ENCODE measurements around the gene MLXIPL.
A peak's percentile ranks its signal among the peaks of the same experiment; 100 is the strongest.
"Not testable (repeated sequence)": the region's sequence is repeated elsewhere in the genome, so short reads cannot be mapped to it uniquely, and the experiment has no call there.

The MLXIPL gene

DNA sequence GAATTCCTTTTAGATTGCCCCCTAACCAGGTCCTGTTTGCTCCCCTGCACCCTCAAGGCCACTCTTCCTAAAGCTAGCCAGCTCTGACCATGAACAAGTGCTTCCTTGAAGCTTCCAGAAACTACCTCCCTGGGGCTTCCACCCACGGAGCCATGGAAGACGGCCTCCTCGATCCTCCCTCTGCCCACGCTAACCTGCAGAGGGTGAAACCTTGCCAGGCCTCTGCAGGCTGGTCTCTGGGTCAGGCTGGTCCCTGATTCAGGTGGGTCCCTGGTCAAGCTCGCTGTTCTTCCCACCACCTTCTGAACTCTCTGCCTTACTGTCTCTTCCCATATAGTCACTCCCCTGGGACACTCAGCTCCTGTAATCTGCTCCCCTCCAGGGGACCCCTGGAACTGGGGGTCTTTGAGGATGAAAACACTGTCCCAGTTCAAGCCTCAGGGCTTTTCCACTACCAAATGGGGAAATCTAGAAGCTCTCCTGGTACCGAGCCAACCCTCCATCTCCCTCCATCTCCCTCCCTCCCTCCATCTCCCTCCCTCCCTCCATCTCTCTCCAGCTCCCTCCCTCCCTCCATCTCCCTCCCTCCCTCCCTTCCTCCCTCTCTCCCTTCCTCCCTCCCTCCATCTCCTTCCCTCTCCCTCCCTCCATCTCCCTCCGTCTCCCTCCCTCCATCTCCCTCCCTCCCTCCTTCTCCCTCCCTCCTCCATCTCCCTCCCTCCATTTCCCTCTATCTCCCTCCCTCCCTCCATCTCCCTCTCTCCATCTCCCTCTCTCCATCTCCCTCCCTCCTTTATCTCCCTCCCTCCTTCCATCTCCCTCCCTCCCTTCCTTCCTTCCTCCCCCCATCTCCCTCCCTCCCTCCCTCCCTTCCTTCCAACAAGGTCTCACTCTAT lies 2.9 kb downstream of the MLXIPL start:
- FAIRE-seq (no peak), DNase-seq (ENCODE audit: insufficient read length, low spot score) (no peak)
- TF ChIP-seq, protein P1, sequence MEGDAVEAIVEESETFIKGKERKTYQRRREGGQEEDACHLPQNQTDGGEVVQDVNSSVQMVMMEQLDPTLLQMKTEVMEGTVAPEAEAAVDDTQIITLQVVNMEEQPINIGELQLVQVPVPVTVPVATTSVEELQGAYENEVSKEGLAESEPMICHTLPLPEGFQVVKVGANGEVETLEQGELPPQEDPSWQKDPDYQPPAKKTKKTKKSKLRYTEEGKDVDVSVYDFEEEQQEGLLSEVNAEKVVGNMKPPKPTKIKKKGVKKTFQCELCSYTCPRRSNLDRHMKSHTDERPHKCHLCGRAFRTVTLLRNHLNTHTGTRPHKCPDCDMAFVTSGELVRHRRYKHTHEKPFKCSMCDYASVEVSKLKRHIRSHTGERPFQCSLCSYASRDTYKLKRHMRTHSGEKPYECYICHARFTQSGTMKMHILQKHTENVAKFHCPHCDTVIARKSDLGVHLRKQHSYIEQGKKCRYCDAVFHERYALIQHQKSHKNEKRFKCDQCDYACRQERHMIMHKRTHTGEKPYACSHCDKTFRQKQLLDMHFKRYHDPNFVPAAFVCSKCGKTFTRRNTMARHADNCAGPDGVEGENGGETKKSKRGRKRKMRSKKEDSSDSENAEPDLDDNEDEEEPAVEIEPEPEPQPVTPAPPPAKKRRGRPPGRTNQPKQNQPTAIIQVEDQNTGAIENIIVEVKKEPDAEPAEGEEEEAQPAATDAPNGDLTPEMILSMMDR (IDR thresholded peaks at IDR 0.05; ENCODE audit: insufficient read depth, missing control alignments) = no peak

GRCh38 chr7:73619394-73619793 lies 4.9 kb downstream of the MLXIPL start:
- not testable (repeated sequence) for FAIRE-seq; DNase-seq (ENCODE audit: insufficient read length, low spot score)

DNA sequence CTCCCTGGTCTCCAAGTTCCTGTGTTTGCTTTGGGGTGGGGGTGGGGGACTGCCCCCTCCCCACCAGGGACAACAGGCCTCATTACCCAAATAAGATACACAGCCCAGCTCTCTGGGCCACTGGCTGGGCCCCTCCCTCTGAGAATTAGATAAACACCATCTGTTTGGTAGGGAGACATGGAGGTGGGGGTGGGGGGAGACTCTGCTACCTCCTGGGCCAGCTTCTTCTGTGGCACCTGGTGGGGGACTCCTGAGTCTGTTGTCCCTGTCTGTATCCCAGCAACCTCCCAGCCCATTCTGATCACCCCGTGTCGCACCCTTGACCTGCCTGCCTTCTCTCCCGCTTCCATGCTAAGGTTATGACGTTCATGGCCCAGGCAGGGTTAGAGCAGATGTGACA lies 5.8 kb downstream of the MLXIPL start:
- TF ChIP-seq, protein P1 (IDR thresholded peaks at IDR 0.05; ENCODE audit: insufficient read depth, missing control alignments) = no peak
- FAIRE-seq (no peak), DNase-seq (ENCODE audit: insufficient read length, low spot score) (no peak)

GRCh38 chr7:73617520-73617919 lies 6.8 kb downstream of the MLXIPL start:
- DNase-seq (ENCODE audit: insufficient read length, low spot score); FAIRE-seq: not testable (repeated sequence)

DNA sequence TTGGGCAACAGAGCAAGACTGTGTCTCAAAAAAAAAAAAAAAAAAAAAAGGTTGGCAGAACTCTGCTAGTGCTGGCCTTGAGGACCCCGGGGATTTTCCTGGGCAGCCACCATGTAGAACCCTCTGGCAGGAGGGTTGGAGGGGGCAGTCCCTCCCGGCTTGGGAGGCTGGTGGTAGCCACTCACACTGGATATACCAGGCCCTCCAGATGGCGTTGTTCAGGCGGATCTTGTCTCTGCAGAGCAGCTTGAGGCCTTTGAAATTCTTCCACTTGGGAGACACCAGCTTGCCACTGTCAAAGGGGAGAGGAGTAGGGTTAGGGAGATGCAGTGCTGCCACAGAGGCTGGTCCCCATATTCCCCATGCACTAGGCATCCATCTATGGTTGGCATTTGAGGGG lies 8.4 kb downstream of the MLXIPL start:
- no peak for FAIRE-seq
- no peak for DNase-seq (ENCODE audit: insufficient read length, low spot score)
- TF ChIP-seq, protein P1 (IDR thresholded peaks at IDR 0.05; ENCODE audit: insufficient read depth, missing control alignments) = peak; percentile 35

GRCh38 chr7:73614937-73615336 lies 9.4 kb downstream of the MLXIPL start:
- not testable (repeated sequence) for DNase-seq (ENCODE audit: insufficient read length, low spot score); FAIRE-seq

GRCh38 chr7:73613954-73614735 lies 10.2 kb downstream of the MLXIPL start:
- DNase-seq (ENCODE audit: insufficient read length, low spot score) (no peak), FAIRE-seq (no peak)
- TF ChIP-seq, protein P1 (IDR thresholded peaks at IDR 0.05; ENCODE audit: insufficient read depth, missing control alignments) = no peak

DNA sequence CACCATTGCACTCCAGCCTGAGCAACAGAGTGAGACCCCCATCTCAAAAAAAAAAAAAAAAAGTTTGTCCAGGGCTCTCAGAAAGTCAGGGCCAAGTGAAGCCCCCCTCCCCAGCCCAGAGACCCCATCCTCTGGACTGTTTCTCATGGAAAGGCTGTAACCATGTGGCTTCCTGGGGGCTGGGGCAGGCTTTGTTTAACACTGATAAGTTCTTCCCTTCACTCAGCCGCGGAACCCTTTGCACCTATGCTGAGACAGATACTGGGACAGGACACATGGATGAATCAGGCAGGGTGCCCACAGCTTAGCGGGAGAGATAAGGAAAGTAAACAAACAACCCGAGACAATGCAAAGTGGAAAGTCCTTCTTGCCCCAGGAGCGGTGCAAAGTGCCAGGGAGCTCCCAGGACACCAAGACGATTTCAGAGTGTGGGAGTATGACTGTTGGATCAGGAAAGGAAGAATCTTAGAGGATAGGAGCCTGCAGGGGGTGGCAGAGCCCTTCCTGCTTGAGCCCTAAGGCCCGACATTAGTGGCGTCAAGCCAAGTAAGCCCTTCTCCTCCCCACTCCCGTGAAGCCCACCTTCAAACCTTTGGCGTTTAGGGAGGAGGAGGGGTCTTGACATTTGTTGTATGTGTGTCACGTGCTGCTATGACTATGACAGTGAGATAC lies 11.6 kb downstream of the MLXIPL start:
- TF ChIP-seq, protein P1 (IDR thresholded peaks at IDR 0.05; ENCODE audit: insufficient read depth, missing control alignments) = peak; percentile 13
- FAIRE-seq = no peak
- DNase-seq (ENCODE audit: insufficient read length, low spot score) = no peak
